ENCODE data around the gene SND1. TPM values are rescaled to one million over a fixed set of nuclear protein-coding genes. Genes with fewer than 3 reads are reported as not detected.

Gene SND1
- total RNA-seq, 1 experiment from 2014 or later: 218 TPM

DNA sequence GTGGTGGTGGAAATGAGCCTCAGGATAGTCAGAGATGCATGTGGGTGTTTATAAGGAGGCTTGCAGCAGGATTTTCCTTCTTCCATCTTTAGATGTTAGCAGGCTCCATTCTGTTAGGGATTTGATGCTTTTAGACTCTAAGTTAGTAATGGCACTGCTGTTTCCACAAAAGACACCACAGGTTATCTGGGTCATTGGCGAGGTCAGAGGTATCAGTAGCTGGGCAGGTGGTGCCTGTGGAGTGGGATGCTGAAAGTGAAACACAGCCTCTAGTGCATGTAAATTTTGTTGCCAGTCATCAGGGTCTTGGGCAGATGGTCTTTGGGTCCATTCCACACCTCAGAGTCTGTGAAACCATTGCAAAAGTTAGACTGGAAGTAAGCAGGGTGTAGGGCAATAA, 33.2 kb upstream of the SND1 start:
- H3K9ac ChIP-seq (ENCODE audit: extremely low read depth, insufficient read length, low read length): no peak overlapping the region
- no peak overlapping the region for H2BK12ac ChIP-seq (ENCODE audit: insufficient read length, low read depth, low read length)
- no peak overlapping the region for H4K91ac ChIP-seq (ENCODE audit: insufficient read length, low read depth, low read length)
- no peaks in the 10 kb centered on the region for H4K20me1 ChIP-seq (ENCODE audit: control insufficient read depth, insufficient read depth, insufficient read length)
- Mint-ChIP-seq H3K4me3 (no peak overlapping the region), H3K36me3 (ENCODE audit: insufficient read depth in 1 of 3, low read depth in 3 of 3) (no peaks in the 10 kb centered on the region; a peak in 1 of 7 replicates), H3K4me1 (peaks cover 20% of the 10 kb centered on the region in 2 experiments), H3K27ac (no peak overlapping the region), H3K27me3 (ENCODE audit: low read depth) (peaks cover 91% of the 10 kb centered on the region), H3K9me3 (no peaks in the 10 kb centered on the region; a peak in 2 of 5 replicates)
- H3K4ac ChIP-seq (ENCODE audit: low read depth, low read length): no peak overlapping the region
- H3K27ac ChIP-seq (ENCODE audit: insufficient read length, low read depth, low read length): no peak overlapping the region
- no peak overlapping the region for H3K18ac ChIP-seq (ENCODE audit: insufficient read length, low read depth, low read length)
- H3T11ph ChIP-seq (ENCODE audit: low read length): no peak overlapping the region
- no peak overlapping the region for H4K8ac ChIP-seq (replicated peaks; ENCODE audit: insufficient read length, low read depth, low read length)
- H2BK120ac ChIP-seq (ENCODE audit: low read depth, low read length, poor library complexity, severe bottlenecking): no peak overlapping the region
- peaks cover 16% of the 10 kb centered on the region for H3K23me2 ChIP-seq (ENCODE audit: insufficient read length, low read depth, low read length, poor library complexity, severe bottlenecking)
- no peak overlapping the region for H2BK20ac ChIP-seq (ENCODE audit: low read depth, low read length, poor library complexity, severe bottlenecking)
- no peak overlapping the region for H3K56ac ChIP-seq (ENCODE audit: insufficient read length, low read depth, low read length)
- peaks cover 20% of the 10 kb centered on the region; the same call in 1 of the 2 replicates for H3K27me3 ChIP-seq (ENCODE audit: insufficient read depth, low read length)
- H3K79me1 ChIP-seq (ENCODE audit: insufficient read depth, low read depth, low read length, poor library complexity, severe bottlenecking): no peaks in the 10 kb centered on the region
- H3K4me2 ChIP-seq (ENCODE audit: insufficient read depth, insufficient read length, low read length): no peak overlapping the region
- no CpG with 5 or more reads among the region's 1 CpG for WGBS (ENCODE audit: extremely low coverage, insufficient read length, low lambda C conversion rate)
- H3K79me2 ChIP-seq (ENCODE audit: insufficient read depth, low read length): no peaks in the 10 kb centered on the region
- no peak overlapping the region for H3K23ac ChIP-seq (ENCODE audit: insufficient read length, low read depth, low read length)
- no peaks in the 10 kb centered on the region for H3K9me3 ChIP-seq (ENCODE audit: control insufficient read depth, low read depth, low read length)
- no peaks in the 10 kb centered on the region for H3K4me1 ChIP-seq (ENCODE audit: insufficient read depth, low read length)
- no peak overlapping the region for H4K5ac ChIP-seq (ENCODE audit: insufficient read length, low read depth, low read length)
- TF ChIP-seq, protein P1, sequence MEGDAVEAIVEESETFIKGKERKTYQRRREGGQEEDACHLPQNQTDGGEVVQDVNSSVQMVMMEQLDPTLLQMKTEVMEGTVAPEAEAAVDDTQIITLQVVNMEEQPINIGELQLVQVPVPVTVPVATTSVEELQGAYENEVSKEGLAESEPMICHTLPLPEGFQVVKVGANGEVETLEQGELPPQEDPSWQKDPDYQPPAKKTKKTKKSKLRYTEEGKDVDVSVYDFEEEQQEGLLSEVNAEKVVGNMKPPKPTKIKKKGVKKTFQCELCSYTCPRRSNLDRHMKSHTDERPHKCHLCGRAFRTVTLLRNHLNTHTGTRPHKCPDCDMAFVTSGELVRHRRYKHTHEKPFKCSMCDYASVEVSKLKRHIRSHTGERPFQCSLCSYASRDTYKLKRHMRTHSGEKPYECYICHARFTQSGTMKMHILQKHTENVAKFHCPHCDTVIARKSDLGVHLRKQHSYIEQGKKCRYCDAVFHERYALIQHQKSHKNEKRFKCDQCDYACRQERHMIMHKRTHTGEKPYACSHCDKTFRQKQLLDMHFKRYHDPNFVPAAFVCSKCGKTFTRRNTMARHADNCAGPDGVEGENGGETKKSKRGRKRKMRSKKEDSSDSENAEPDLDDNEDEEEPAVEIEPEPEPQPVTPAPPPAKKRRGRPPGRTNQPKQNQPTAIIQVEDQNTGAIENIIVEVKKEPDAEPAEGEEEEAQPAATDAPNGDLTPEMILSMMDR (conservative IDR thresholded peaks at IDR 0.05): no peak
- no peak overlapping the region for H2AFZ ChIP-seq (ENCODE audit: low read length)
- H2AK5ac ChIP-seq (ENCODE audit: insufficient read length, low read length): no peak overlapping the region
- no peak overlapping the region for H3K14ac ChIP-seq (ENCODE audit: insufficient read depth, low read length)
- H2BK15ac ChIP-seq (ENCODE audit: low read depth, low read length): no peak overlapping the region
- no peak overlapping the region for H2BK5ac ChIP-seq (ENCODE audit: insufficient read length, low read length)
- no peak for DNase-seq

Data from H9 (cell line).